ENCODE measurements around the gene MTLN.

GRCh38 chr2:110173523-110173922 is 38.8 kb downstream of the MTLN start:
- no peak for TF ChIP-seq CTCF (IDR thresholded peaks at IDR 0.05)
- no peak for TF ChIP-seq POLR2A (IDR thresholded peaks at IDR 0.05)
- TF ChIP-seq POLR2AphosphoS5 (IDR thresholded peaks at IDR 0.05) = no peak

Data from prostate gland (tissue), 2 donors.